GM20431 (cell line): ENCODE measurements around the gene ZNF283.

Experiments
- in situ Hi-C: fragments of 300-500 bp; cut with MseI, MboI; formaldehyde crosslinking; loops from one replicate; pipeline ENCODE4 v1.15.0; 2020; ENCODE audit warnings: low sequenced_read_pairs; ENCODE audit not compliant: unreplicated experiment

The ZNF283 gene

GRCh38 chr19:43826787-43827754 lies at the start of gene ZNF283:
TSS of gene ZNF283 (plus strand) at chr19:43827321. CDS start at chr19:43833505, 6,184 bp downstream.
- in situ Hi-C loops: no loop called here

- in situ Hi-C loops: no loop called here
Measured at GRCh38 chr19:43778651-43779050, 48.5 kb upstream of the ZNF283 start.

GRCh38 chr19:43779147-43779819 lies 47.8 kb upstream of the ZNF283 start:
- in situ Hi-C loops: no loop called here

GRCh38 chr19:43779820-43780219 lies 47.3 kb upstream of the ZNF283 start:
- in situ Hi-C loops: loop anchor here (5.0 kb wide), 1 partner anchor 33 kb away; no protein-coding TSS in a partner anchor

GRCh38 chr19:43780706-43781525 lies 46.2 kb upstream of the ZNF283 start, which contains the start of gene KCNN4:
TSS of gene KCNN4 (minus strand) at chr19:43780973. CDS start at chr19:43780861, 112 bp downstream.
- in situ Hi-C loops: loop anchor here (5.0 kb wide), 1 partner anchor 34 kb away; no protein-coding TSS in a partner anchor

- in situ Hi-C loops: loop anchor here (5.0 kb wide), 1 partner anchor 34 kb away; no protein-coding TSS in a partner anchor
Measured at GRCh38 chr19:43781630-43782310, 45.4 kb upstream of the ZNF283 start.

GRCh38 chr19:43782311-43782660 lies 44.8 kb upstream of the ZNF283 start:
- in situ Hi-C loops: loop anchor here (5.0 kb wide), 1 partner anchor 35 kb away; no protein-coding TSS in a partner anchor

- in situ Hi-C loops: loop anchor here (5.0 kb wide), 1 partner anchor 35 kb away; no protein-coding TSS in a partner anchor
Measured at GRCh38 chr19:43782689-43783231, 44.4 kb upstream of the ZNF283 start.

GRCh38 chr19:43783636-43784035 lies 43.5 kb upstream of the ZNF283 start:
- in situ Hi-C loops: loop anchor here (5.0 kb wide), 1 partner anchor 36 kb away; no protein-coding TSS in a partner anchor

GRCh38 chr19:43784241-43784980 lies 42.7 kb upstream of the ZNF283 start:
- in situ Hi-C loops: loop anchor here (5.0 kb wide), 1 partner anchor 37 kb away; no protein-coding TSS in a partner anchor

- in situ Hi-C loops: loop anchor here (5.0 kb wide), 1 partner anchor 38 kb away; no protein-coding TSS in a partner anchor
Measured at GRCh38 chr19:43784981-43785808, 41.9 kb upstream of the ZNF283 start.

- in situ Hi-C loops: no loop called here
Measured at GRCh38 chr19:43786665-43787064, 40.5 kb upstream of the ZNF283 start.

- in situ Hi-C loops: no loop called here
Measured at GRCh38 chr19:43789029-43789428, 38.1 kb upstream of the ZNF283 start.

GRCh38 chr19:43790587-43790986 lies 36.5 kb upstream of the ZNF283 start:
- in situ Hi-C loops: no loop called here

- in situ Hi-C loops: no loop called here
Measured at GRCh38 chr19:43797118-43797517, 30.0 kb upstream of the ZNF283 start.

- in situ Hi-C loops: no loop called here
Measured at GRCh38 chr19:43797556-43797955, 29.6 kb upstream of the ZNF283 start.

- in situ Hi-C loops: no loop called here
Measured at GRCh38 chr19:43798026-43798545, 29.0 kb upstream of the ZNF283 start.
